NOMO-1 treated with DMSO at 0.1 percent for 48 hours (cell line): ENCODE results near the gene FAM118A.
A peak's percentile ranks its signal among the peaks of the same experiment; 100 is the strongest.
"Not testable (repeated sequence)": the region's sequence is repeated elsewhere in the genome, so short reads cannot be mapped to it uniquely, and the experiment has no call there.

Experiments
- DNase-seq: peaks from one replicate; lab custom pipeline; 2025; ENCODE audit not compliant: unreplicated experiment; lab: John Stamatoyannopoulos, UW

The FAM118A gene

DNA sequence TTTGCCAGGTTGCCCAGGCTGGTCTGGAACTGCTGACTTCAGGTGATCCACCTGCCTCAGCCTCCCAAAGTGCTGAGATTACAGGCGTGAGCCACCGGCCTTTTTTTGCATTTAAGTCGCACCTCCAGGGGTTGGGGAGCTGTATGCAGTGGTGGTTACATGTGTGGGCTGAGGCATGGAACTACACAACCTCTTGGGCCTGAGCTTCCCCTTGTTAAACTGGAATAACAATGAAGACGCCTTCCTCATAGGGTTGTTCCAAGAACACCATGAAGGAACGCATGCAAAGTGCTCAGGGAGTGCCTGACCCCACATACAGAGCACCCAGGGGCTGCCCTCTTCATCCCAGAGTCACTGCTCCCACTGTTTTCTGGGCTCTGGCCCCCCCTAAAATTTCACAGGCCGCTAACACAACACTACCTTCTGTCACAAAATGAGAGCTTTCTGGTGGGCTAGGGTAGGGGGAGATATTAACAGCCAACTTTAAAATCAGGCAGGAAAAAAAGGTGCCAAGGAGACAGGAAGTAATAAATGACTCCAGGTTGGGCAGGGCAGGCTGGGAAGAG is 1.3 kb upstream of the FAM118A start:
- DNase-seq: peak; percentile 22

DNA sequence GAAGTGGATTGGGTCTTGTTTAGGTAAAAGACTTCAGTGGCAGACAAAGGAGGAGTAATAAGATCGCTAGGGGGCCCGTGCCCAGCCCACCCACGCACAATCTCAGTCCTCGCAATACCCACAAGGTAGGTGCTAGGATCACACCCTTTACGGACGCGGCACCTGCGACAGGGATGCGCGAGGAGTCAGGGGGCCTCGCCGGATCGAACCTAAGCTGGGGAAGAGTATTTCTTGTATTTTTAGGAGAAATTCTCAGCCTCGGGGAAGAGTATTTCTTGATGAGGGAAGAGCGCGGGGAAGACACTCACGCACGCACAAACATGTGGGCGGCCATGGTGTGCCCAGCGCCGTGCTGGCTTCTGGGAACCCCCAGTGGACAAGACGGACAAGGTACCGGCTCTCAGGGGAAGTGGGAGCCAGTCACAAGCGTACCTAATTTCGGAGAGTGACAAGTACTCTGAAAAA is 745 bp upstream of the FAM118A start:
- no peak for DNase-seq

DNA sequence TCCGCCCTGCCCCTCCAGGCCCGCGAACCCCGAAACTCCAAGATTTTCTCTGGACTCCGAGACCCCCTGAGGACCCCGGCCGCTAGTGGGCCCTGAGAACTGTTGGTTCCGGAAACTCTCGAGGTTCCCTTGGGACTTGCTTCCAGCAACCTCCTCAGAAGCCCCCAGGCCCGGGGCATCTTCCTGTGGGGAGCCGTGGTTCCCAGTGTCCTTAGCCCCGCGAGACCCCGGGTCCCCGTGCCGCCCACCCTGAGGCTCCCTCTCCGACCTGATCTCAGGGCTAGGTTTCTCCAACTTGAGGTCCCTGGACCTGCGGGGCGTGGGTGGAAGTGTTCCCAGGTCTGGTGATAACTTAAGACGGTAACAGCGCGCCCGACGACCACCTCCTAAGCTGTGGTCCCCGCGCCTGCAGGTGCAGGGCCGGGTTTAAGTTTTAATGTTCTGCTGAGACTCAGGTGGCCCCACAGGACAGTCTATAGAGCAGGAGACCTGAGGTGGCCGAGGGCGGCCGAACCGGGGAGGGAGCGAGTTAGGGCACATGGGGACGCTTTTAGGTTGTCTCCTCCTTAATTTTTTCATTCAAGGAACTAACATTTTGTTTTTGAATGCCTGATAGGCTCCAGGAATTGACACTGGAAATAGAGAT is 720 bp downstream of the FAM118A start:
- DNase-seq: no peak

DNA sequence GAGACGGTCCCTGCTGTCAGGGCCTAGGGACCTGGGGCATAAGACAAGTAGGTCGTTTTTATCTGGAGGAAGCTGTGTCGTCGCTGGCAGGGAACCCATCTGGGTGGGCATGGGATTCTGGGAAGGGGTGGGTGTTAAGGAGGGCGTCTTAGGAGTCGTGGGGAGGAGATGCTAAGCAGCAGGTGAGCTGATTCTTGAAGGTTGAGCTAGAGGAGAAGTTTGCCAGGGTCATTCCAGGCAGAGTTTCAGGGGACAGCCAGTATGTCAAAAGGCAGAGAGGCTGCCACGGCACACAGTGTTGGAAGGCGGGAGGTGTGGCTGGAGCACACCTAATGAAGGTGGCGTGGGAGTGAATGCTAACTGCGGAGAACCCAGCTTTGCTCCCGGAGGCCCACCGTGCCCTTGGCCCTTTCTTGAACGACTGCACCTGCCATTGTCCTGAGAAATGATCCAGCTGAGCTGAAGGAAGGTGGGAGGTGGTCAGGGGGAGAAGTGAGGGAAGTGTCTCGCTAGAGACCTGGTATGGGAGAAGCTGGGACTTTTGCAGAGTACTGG is 1.3 kb downstream of the FAM118A start:
- no peak for DNase-seq

DNA sequence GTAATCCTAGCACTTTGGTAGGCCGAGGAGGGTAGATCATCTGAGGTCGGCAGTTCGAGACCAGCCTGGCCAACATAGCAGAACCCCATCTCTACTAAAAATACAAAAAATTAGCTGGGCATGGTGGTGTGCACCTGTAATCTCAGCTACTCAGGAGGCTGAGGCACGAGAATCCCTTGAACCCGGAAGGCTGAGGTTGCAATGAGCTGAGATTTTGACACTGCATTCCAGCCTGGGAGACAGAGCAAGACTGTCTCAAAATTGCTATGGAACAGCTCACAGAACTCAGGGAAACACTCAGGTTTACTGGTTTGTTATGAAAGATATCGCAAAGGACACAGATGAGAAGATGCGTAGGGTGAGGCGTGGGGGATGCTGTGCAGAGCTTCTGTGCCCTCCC is 2.7 kb downstream of the FAM118A start:
- no peak for DNase-seq

DNA sequence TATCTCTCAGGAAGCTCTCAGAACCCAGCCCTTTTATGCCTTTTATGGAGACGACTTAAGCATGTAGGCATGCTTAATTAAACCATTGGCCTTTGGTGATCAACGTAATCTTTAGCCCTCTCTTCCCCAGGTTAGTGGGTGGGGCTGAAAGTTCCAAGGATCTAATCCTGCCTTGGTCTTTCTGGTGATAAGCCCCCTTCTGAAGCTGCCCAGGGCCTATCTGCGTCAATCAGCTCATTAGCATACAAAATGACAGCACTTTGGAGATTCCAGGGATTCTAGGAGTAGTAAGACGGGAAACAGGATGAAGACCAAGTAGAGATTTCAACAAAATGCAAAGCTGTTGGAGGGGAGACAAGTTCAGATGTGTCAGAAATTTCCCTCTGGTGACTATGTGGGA is 3.1 kb downstream of the FAM118A start:
- DNase-seq: no peak

DNA sequence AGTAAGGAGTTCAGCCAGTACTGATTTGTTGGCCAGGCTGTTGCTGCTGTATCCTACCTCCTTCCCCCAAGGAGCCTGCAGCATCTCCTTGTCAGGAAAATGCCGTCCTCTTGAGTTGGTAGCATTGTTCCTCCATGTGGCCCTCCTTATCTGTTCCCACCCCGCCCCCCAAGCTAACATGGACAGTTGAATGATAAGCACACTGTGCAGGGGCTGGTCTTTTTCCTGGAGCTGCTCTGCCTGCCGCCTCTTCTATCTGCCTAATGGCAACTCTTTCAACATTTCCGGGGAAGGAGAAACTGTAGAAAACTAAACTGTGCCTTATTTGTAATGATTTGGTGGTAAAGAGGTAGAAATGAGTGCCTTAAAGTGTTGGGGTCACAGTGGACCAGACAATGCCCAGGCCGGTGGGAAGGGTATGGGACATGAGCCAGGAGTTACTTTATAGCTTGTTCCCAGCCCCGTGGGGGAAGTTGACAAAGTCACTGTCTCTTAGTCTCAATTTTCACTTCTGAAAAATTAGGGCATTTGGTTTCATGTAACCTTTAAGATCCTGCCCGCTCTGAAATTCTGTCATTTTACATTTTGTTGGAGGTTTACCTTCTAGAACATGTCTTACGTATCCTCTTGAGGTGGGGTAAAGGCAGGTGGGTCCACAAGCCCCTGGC is 4.5 kb downstream of the FAM118A start:
- DNase-seq: peak; percentile 64

DNA sequence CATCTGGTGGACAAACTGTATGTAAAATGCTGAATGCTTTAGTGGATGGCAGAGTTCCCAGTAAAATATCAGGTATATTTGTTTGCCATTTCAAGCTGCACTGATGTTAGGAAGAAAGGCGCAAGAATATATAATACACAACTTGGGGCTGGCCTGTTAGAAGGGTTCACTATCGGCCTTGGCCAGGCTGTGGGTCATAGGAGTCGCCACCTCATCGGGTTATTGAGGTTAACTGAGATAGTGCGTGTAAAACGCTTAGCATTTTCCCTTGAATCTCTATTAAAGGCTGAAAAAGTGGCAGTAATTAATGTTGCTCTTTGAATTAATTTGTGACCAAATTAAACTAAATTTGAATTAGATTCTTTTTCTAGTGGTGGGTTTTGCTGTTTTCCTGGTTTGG is 5.1 kb downstream of the FAM118A start:
- DNase-seq: no peak

DNA sequence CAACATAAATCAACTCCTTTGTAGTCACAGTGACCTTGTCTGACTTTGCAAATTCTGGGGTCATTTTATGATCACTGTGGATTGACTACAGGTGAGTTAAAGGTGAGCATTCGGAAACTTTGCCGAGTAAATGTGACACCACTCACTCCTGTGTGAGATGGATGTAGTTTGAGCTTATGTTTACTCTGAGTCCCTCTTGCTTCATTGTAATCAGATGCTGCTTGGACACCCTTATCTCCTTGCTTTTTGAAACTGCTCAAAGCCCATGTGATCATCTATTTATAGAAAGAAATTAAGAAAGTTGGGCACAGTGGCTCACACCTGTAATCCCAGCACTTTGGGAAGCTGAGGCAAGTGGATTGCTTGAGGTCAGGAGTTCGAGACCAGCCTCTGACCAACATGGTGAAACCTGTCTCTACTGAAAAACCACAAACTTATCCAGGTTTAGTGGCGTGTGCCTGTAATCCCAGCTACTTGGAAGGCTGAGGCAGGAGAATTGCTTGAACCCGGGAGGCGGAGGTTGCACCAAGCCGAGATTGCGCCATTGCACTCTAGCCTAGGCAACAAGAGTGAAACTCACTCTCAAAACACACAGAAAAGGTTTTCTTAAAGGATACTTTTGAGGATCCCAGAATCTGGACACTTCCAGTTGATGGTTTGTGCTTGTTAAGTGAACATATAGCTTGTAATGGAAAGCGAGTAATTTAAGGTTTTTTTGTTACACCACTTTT is 7.2 kb downstream of the FAM118A start:
- no peak for DNase-seq

DNA sequence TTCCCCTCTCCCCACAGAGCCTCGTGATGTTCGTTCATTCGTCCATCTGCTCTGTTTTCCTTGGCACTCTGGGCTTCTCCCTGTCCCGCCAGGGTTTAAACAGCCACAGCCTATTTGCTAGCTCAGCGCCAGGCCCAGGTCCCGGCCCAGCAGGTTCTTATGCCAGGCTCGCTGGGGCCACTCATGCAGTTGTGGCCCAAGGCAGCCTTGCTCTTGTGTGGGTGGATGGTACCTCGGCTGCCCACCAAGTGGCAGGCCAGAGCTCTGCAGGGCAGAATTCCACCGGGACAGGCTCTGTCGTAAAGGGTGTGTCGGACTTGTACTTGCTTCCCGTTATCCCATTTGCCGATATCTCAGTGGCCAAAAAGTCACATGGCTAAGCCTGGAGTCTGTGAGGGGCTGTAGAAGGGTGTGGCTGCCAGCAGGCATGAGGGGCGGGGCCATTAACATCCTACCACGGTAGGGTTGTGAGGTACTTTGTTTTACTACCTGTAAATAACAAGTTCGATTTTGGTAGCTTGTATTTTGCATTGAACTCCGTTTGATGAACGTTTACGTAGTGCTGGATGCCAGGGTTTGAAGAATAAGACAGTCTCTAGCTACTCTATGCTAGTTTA is 7.9 kb downstream of the FAM118A start:
- DNase-seq: no peak

DNA sequence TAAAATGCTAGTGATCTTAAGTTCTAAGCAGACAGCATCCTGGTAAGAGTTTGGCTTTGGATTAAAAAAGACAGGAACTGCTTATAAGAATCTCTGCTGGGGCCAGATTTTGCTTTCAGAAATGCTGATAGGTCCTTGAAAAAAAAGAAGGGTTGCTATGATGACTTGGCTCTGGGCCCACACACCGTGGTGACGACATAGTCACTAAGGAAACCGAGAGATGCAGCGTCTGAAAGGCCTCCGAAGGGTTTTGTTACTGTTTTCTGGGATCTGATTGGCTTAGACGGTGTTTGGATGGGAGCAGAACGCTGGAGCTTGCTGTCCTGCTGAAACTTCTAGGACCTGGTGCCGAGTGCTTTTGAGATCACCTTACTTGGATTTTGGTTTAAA is 8.4 kb downstream of the FAM118A start:
- DNase-seq: peak; percentile 73

DNA sequence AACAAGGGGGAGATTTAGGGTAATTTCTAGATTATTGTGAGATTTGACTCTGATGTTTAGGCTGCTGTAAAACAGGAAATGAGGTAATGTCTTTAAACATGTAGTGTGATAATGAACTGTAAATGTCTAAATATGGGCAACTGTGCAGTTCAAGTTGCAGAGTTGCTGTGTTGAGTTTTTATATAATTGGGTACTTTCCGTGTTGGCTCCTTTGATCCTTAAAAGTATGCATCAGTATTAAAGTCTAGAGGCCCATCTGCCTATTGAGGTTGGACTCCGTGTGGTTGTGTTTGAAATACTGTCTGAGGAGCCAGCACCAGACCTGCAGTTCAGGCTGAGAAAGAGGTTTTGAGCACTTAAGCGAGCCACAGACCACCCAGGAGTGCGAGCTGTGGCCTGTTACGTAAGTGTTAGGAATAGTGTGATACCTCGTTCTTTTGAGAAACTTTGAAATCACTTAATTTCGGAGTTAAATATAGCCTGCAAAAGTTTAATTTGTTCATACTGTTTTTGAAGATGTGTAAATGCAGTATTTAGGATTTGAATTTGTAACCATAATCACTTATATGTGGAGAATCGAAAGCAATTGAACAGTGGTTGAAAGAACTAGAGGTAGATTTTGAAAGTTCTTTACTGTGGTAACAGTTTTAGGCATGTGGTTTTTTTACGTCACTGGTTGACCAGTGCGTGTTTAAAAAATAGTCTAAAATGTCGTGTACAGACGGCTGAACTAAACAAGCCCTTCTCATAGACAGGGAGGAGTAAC is 9.0 kb downstream of the FAM118A start:
- peak; percentile 58 for DNase-seq

DNA sequence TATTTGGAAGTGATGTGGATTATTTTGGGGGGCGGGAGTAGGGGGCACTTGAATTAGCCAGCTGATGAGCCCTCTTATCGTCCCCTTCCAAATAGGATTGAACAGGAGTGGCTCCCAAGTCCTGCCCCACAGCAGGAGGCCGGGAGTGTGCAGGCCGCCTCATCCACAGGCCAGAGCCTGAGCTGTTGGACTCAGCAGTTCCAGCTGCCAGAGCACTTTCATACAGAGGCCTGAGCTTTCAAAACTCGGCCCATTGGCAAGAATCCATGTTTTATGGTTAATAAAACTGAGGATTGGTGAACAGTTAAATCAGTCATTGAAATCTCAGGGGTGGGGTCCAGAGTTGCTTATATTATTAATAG is 9.6 kb downstream of the FAM118A start:
- no peak for DNase-seq

DNA sequence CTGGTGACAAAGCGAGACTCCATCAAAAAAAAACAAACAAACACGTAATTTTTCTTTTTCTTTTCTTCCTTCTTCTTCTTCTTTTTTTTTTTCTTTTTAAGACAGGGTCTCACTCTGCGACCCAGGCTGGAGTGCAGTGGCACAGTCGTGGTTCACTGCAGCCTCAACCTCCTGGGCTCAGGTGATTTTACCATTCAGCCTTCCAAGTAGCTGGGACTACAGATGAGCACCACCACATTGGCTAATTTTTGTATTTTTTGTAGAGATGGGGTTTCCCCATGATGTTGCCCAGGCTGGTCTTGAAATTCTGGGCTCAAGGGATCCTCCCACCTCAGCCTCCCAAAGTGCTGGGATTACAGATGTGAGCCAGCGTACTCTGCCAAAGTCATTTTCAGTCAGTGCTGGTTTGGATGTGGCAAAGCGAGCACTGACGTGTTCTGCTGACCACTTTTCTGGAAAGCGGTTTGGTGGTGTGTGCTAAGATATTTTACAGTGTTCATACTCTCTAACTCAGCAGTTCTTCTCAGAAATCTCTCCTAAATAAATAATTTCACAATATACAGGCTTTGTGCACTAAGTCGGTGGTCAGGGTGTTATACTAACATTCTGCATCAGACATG is 10.7 kb downstream of the FAM118A start:
- DNase-seq: no peak

DNA sequence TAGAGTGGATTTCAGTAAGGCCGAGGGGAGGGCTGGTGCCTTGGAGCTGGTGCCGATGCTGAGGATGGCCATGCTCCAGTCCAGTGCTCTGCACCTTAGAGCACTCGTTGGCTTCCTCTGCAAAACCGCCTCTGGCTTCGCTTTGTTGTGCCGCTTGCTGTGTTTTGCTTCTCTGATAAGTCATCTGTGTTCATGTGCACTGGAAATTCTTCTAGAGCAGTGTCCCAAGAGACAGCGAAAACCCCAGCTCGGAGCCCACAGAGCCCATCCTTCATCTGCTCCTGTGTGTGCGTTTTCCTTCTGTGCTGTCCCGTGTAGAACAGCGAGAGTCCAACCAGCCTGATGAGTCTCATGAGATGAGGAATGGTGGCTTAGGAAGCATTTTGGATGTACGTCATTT is 12.1 kb downstream of the FAM118A start:
- DNase-seq: no peak

DNA sequence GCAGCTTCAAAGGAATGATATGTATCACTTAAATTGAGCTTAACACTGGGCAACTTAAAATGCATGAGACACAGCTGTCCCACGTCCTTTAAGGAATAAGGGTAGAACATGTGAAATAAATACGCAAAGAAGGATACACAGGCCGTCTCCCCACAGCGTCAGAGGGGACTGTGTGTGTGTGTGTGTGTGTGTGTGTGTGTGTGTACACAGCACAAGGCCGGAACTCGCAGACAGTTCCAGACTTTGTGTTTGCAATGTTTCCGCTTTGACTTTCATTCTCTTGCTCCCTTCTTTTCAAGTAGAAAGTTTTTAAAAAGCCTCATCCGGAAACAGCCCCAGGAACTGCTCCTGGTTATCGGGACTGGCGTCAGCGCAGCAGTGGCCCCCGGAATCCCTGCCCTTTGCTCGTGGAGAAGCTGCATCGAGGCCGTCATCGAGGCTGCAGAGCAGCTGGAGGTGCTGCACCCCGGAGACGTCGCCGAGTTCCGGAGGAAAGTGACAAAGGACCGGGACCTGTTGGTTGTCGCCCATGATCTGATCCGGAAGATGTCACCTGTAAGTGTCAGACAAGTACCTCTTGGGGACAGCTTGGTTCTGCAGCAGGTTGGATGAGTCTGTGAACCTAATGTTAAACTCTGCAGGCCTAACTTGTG is 13.3 kb downstream of the FAM118A start:
- DNase-seq: no peak

DNA sequence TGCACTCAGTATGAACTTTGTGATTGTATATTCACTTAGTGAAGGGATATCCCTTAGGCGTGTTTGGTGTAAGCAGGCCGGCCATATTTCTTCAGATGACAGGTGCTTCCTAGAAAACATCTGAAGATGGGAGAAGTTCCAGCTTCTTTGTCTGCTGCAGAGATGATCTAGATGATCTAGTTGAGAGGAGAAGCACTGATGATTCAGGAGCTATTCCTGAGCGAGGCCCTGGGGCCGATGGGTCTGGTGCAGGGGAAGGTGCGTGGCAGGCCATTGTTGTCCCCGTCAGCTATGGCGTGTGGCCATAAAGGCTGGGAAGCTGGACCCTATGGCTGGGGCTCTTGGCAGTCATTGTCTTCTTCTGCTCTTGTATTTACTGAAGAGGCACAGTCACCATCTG is 14.0 kb downstream of the FAM118A start:
- no peak for DNase-seq

DNA sequence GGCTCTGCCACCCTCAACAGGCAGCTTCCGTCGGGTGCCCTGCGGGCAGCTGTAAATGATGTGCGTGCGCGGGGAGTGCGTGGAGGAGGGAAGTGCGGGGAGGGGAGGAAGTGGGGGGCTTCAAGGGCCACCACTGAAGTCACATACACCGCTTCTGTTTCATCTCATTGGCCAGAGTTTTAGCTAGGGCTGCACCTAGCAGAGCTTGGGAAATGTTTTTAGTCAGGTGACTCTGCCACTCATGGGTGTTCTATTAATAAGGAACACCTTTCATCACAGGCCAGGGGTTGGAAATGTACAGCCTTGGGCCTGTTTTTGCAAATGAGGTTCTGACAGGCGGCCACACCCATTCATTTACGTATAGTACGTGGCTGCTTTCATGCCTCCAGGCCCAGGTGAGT is 14.6 kb downstream of the FAM118A start:
- no peak for DNase-seq

DNA sequence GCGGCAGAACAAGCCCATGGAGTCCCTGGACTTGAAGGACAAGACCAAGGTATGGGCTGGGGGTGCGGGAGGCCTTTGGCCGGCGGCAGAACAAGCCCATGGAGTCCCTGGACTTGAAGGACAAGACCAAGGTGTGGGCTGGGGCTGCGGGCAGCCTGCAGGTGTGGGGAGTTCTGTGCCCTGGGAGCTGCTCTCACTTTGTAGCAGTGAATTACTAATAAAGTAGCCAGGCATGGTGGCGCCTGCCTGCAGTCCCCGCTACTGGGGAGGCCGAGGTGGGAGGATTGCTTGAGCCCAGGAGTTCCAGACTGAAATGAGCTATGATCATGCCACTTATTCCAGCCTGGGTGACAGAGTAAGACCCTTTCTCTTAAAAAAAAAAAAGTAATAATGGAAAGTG is 18.5 kb downstream of the FAM118A start:
- DNase-seq: not testable (repeated sequence)
